GM12801 (cell line): Measurements from ENCODE around the gene SMS.

Experiments used
- CTCF ChIP-seq: IDR thresholded peaks from one replicate; pipeline ENCODE4 v1.5.1; 2011; ENCODE audit warnings: control low read depth; ENCODE audit not compliant: insufficient read length; ENCODE audit errors: extremely low read depth

Gene SMS

GRCh38 chrX:21943460-21944135 lies 3.1 kb downstream of the SMS start:
- TF ChIP-seq CTCF: no peak

DNA sequence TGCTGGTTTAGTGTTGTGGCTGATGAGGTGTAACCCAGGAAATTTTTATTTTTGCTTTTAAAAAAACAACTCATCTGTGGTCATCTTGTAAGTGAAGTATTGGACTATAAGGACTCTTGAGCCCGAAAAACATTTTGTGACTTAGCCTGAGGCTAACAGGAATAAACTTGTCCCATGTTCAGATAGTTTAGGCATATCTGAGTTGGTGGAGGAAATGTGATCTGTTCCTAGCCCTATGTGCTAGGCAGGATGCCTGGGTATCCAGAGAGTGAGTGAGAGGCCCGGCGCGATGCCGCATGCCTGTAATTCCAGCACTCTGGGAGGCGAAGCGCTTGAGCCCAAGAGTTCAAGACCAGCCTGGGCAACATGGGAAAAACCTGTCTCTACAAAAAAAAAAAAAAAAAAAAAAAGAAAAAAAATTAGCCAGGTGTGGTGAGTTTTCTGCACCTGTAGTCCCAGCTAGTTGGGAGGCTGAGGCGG lies 3.7 kb downstream of the SMS start:
- no peak for TF ChIP-seq CTCF

- TF ChIP-seq CTCF: no peak
Observed at GRCh38 chrX:21946925-21947641, 6.6 kb downstream of the SMS start.

DNA sequence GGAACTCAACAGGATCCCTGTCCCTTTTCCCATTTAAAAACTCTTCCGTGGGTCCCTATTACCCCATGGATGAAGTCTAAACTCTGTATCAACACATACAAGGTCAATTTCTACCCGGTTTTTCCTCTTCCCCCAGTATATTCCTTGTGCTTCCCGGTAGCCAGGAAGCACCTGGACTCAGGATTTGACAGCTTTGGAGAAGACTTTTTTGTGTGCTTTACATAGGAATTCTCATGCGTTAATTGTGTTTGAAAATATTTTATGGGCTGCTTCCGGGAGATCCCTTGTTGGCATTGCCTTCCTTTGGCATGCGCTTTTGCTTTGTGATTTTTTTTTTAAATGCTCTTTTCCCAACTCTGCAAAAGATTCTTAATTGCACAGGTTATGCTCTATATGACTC lies 7.2 kb downstream of the SMS start:
- TF ChIP-seq CTCF: no peak

DNA sequence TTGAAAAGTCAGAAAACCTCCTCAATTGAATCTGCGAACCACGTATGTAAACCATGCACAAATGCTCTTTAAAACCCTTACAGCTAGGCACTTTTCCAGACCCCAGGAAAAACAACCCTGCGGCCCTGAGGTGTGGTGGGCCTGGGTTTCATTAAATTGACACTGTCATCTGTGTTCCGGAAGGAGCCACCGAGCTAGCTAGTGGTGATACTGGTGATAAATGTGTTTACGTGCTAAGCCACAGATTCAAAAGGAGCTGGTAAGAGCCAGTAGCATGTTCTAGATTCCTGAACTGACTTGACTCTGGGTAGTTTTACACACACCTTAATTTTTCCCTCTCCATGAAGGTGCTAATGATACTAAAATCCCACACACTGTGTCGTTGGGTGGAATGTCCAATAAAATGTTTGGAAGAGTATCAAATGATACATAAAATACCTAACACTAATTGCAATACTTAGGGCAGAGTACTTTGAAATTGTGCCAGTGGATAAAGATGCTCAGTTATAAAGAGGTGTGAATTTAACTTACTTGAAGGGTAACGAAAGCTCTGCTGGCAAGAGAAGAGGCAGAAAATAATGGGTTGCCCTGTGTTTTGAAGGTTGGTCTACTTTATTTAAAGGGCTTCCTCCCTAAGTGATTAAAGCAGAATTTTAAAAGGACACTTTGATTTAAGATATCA lies 8.5 kb downstream of the SMS start:
- TF ChIP-seq CTCF: no peak

DNA sequence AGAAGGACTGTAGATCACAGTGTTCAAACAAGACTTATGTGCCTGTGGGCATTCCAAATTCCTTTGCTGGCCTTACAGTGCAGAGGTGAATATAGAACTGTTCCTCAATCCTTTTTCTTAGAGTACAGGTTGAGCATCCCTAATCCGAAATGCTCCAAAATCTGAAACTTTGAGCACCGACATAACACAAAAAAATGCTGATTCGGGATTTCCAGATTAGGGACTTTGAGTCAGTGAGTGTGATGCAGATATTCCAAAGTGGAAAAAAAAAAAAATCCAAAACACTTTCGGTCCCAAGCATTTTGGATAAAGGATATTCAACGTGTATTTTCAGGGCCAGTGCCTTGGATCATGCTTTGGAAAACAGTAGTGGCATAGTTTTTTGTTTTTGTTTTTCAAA lies 9.2 kb downstream of the SMS start:
- no peak for TF ChIP-seq CTCF

- TF ChIP-seq CTCF: no peak
Observed at GRCh38 chrX:21952624-21953023, 12.1 kb downstream of the SMS start.
